GM19468 (cell line): Measurements from ENCODE around the gene FARP2.
"Not testable (repeated sequence)": the region's sequence is repeated elsewhere in the genome, so short reads cannot be mapped to it uniquely, and the experiment has no call there.

ENCODE experiments used
- ATAC-seq: cut with Tn5 transposase; IDR thresholded peaks from one replicate; pipeline ENCODE4 v1.9.1; 2021; ENCODE audit warnings: mild to moderate bottlenecking, moderate library complexity, moderate number of reproducible peaks; ENCODE audit not compliant: unreplicated experiment; ENCODE audit errors: extremely low read depth

The FARP2 gene, protein sequence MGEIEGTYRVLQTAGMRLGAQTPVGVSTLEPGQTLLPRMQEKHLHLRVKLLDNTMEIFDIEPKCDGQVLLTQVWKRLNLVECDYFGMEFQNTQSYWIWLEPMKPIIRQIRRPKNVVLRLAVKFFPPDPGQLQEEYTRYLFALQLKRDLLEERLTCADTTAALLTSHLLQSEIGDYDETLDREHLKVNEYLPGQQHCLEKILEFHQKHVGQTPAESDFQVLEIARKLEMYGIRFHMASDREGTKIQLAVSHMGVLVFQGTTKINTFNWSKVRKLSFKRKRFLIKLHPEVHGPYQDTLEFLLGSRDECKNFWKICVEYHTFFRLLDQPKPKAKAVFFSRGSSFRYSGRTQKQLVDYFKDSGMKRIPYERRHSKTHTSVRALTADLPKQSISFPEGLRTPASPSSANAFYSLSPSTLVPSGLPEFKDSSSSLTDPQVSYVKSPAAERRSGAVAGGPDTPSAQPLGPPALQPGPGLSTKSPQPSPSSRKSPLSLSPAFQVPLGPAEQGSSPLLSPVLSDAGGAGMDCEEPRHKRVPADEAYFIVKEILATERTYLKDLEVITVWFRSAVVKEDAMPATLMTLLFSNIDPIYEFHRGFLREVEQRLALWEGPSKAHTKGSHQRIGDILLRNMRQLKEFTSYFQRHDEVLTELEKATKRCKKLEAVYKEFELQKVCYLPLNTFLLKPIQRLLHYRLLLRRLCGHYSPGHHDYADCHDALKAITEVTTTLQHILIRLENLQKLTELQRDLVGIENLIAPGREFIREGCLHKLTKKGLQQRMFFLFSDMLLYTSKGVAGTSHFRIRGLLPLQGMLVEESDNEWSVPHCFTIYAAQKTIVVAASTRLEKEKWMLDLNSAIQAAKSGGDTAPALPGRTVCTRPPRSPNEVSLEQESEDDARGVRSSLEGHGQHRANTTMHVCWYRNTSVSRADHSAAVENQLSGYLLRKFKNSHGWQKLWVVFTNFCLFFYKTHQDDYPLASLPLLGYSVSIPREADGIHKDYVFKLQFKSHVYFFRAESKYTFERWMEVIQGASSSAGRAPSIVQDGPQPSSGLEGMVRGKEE

DNA sequence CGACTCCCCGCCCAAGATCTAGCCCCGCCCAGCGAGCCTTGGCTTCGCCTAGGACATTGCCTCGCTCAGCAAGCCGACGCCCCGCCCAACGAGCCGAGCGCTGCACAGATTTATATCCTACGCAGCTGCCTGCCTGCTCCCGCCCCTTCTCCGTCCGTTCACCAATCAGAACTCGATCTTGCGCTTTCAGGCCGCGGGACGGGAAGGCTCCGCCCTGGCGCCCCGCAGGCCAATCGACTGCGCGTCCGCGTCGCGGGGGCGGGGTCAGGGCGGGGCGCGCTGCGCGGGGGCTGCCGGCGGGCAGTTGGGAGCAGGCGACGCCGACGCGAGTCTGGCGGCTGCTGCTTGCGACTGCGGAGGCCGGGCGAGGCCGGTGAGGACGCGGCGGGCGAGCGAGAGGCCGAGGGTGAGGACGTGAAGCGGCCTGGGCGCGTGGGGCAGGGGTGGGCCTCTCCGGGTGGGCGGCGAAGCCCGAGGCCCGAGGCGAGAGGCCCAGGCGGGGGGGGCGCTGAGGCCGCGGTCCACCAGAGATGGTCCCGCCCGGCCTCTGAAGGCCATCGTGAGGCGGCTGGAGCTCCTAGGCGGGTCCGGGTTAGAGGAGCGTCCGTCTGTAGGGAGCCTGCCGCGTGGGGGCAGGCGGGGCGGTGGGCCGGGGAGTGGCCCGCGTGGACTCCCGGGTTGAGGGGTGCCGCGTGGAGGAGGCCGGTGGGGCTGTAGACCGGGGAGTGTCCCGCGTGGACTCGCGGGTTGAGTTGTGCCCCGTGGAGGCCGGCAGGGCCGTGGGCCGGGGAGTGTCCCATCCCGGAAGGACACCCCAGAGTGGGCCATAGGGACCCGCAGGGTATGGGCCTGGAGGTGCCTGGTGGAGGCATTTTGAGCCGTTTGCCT lies at the start of gene FARP2:
Gene FARP2, plus strand, starts transcription at position 303 of the 888 bp plus-strand sequence. CDS start 16,823 bp downstream, outside the sequence.
- ATAC-seq = peak; percentile 68

DNA sequence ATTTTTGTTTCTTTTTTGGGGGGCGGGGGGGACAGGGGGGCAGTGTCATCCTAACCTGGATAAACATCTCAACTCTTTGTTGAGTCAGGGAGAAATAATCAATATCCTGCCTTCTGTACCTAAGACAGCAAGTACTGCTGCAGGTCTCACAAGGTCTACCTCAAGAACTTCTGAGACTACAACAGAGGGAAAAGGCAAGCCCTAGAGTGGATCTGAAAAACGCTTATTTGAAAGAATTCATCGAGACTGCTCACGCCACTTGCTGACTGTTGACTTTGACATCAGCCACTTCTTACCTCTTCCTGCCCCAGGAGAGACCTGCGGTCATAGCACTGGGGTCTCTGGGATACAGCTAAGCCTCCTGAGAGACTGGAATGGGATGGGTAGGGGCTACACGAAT lies 49.0 kb upstream of the FARP2 start:
- ATAC-seq = no peak

DNA sequence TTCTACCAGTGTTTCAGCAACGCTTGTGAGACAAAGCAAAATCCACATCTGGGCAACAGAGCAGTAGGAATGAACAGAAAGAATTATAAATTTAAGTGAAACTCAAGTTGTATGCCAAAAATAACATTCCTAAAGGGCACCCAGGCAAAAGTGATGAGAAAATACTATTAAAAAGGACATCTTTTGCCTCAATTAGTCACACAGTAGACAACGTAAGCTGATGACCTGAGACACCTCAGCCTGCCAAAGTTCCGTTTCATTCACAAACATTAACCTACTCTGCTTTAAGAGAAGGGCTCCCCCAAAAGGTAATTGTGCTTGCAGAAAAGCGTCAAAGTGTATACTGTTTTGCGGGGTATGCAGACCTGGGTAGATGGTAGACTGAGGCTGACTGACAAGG lies 47.8 kb upstream of the FARP2 start:
- no peak for ATAC-seq

DNA sequence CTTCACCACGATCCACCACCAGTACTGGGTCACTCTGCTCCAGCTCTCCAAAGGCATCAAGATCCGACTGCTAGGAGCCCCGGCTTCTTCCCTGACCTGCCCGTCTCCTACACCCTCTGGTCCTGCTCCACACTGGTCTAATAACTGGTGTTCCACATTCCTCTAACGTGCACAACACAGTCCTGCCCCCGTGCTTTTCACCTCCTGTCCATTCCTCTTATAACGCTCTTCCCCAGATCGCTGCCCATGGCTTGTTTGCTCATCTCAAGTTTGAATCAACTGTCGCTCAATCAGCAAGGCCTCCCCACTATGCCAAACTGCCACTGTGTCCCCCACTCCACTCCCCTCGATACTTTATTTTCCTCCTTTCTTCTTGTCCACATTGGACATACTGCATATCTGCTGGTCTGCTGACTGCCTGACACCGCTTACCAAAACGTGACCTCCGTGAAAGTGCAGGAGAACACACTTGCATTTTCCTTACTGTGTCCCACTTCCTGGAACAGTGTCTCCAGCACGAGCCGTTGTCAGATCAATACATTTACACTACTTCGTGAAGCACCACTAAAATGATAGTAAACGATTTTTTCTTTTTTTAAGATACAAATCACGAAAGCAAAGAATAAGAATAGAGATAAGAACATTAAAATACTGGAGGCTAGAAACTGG lies 47.1 kb upstream of the FARP2 start:
- no peak for ATAC-seq

DNA sequence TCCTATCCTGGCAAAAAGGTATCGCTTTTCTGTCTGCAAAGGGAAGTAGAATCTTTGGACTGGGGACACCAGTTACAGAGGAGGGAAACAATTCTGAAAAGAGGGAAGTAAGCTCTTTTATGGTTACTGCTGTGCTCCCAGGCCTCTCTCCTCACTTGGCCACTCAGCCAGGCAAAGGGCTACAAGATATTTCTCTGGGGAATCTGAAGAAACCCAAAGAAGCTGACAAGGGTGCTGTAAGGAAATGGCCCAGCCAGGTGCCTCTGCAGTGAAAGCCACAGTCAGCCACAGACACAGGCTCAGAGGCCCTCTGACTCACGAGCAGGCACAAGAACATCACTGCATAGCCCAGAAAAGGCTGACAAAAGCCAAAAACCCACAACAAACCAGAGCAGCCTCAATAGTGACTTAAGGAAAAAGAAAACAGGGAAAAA lies 46.4 kb upstream of the FARP2 start:
- ATAC-seq = no peak

DNA sequence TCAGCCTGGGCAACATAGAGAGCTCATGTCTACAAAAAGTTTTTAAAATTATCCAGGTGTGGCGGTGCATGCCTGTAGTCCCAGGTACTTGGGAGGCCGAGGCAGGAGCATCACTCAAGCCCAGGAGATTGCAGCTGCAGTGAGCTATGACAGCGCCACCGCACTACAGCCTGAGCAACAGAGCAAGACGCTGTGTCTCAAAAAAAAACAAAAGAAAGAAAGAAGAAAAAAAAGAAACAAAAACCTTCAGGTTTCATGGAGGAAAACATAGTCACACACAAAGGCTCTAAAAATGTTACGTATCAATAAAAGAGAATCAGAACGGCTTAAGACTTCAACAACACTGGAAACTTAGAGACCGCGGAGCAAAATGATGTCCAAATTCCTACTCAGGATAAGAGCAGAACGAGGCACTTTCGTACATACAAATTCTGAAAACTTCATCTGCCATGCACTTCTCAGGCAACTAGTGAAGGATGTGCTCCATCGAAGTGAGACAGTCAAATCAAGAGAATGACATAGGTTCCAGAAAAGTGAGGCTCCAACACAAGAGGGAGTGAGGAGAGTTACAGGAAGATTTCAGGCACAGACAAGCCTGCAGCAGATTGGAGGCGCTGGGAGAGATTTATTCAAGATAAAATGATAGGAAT lies 45.0 kb upstream of the FARP2 start:
- ATAC-seq = no peak

DNA sequence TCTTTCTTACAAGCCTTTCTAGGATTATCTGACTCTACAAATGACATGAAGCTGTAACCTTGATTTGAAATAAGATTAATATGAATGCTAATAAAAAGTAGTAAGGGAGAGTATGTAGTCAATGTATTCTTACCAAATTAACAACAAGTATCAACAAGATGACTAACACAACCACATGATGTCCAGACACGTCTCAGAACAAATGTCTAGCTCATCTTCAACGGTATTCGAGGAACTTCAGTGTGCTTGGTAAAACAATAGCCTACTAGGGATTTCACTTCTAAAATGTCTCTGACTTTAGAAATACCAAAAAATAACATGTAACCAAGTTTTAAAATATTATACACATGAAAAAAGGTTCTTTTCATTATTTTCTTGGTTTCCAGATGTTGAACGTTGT lies 44.0 kb upstream of the FARP2 start:
- no peak for ATAC-seq

DNA sequence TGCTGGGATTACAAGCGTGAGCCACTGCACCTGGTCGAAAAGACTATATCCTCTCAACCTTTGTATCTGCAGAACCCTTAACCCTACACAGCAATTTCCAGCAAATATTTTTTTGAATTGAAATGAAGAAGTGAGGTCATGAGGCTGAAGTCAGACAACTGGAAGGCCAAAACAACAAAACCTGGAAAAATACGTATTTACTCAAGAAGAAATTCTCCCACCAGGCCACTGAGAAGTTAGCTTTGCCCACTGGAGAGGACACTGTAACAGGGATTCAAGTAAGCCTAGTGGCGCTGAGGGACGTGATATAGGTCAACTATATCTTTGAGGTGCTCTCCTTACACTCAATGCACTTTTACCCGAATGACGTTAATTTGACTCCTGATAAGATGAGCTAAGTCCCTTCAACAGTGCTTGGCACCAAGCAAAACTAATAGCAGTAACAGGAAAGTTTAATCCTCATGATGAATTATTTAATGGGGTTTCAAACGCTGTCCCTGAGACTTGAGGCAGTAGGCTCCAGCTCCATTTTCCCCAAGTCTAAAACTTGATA lies 42.5 kb upstream of the FARP2 start:
- no peak for ATAC-seq

DNA sequence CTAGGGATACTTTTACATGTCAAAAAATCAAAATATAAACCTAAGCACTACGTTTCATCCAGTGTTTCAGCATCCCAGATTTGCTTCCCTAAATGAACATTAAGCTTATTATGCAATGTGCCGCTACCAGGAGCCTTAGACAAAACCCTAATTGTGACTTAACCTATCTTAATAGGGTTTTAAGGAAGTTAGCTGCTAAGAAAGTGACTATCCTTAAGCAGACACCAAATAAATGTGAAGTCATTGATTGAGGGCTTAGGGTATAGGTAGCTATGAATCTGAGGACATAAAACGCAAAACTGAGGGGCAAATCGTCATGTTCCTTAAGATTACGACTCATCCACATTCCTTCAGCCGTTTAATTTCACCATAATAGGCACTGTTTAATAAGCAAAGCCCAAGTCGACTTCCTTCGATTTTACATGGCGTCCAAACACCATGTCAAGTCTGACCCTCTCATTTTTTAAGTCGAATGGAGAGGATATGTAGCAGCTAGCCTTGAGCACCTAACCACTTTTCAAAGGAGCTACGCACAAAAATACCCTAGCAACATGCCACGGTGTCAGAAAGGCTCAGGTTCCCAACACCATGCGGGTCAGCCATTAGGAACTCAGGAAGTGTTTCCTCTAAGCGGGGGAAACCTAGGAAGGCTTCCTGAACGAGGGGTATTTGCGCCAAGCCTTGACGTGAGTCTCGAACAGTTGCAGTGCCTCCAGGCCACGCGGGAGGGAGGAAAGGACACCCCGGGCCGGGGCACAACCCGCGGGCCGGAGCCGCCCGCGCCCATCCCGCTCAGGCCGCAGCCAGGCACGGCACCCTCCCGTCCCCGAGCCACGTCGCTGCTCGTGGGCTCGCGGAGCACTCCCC lies 41.6 kb upstream of the FARP2 start:
- ATAC-seq = no peak

DNA sequence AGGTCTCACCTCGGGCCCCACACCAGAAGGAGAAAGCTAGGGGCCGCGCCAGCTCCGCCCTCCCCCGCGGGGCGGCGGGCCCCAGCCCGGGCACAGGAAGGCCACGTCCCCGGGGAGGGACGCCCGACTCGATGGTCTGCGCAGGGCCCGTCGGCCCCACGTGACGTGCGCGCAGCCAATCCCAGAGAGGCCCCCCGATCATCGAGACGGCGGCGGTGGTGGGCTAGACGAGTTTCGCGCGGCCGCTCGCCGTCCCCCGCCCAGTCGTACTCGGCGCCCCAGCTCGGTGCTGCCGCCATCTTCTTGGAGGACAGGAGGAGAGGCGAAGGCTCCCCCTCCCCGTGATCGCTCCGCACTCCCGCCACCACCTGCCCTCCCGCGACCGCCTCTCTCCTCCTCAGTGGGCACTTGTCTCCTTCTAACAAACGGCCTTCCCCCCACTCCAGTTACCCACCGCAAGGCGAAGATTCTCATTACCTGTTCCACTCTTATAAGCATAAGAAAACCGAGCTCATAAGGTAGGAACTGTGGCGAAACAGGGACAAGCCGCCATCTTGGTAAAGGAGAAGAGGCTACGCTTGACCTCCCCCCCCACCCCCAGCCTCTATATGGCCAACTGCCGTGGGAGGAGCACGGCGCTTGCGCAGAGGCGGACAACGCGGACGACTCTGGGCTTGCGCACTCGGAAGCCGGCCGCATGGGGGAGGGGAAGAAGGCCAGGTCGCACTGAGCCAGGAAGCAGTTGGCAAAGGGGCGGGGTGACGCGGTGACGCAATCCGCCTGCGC lies 40.8 kb upstream of the FARP2 start, which contains the start of gene HDLBP:
Gene HDLBP, minus strand, starts transcription at position 580 of the 786 bp plus-strand sequence. CDS start 48,803 bp downstream, outside the sequence.
- ATAC-seq = peak; percentile 80

DNA sequence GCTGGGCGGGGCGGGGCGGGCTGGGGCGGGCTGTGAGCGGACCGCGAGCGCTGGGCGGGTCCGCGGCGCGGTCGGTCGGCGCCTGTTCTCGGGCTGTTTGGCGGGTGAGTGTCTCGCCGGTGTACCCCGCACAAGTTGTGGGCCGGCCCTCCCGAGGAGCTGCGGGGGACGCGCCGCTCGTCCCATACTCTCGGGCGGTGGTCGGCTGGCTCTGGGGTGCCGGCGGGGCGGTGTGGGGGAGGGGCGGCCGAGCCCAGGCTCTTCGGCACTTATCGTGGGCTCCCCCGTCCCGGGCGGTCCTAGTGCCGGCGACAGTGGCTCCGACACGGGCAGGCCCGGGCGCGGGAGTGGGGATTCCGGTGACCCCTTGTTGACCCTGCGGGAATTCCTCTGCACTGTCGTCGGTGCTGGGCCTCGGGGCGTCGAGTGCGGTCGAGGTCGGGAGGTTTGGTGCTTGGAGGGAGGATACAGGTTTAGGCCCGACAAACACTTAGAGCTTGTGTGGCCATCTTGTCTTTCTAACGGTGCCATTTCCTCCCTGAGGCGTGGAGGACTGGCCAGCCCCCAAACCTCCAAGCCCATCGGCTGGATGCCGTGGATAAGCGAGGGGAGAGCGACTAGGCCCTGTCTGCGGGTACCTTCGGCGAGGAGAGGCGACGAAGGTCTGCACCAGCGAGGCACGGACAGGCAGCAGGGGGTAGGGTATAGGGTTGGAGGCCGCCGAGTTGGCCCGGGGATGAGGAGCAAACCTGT lies 40.0 kb upstream of the FARP2 start, which contains the start of gene SEPTIN2:
Gene SEPTIN2, plus strand, starts transcription at position 47 of the 753 bp plus-strand sequence. CDS start 8,308 bp downstream, outside the sequence.
- ATAC-seq = no peak

DNA sequence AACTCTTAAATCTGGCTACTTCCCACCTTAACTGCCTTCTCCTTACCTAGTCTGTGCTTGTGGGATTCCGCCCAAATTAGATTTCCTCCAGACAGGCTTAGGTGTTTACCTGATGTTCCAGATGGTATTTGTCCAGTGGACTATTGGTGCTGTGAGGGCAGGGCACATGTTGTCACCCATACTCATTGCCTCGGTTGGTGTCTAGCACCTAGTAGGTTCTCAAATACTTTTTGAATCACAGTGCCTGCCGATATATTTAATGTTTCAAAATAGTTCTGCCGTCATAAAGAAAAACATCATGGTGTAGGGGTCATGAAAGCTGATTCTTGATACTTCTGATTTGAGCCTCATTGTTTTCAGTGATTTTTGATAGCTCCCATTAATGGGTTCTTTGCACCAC lies 39.3 kb upstream of the FARP2 start:
- ATAC-seq = no peak

DNA sequence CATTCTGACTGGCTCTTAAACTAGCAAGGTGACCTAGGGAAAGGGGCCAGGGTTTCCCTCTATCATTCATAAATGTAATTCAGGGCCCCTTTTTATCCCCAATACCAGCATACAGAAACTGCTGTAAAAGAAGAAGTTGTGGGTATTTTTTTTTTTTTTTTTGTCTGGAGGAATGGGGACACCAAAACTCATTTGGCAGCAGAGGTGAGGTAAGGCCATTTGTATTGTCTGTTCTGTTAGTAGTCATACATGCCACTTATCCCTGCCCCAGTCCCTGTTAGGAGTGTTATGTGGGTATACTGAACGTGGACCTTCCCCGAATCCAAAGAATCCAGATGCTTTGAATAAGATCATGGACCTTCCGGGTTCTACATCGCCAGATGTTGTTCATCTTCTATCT lies 38.7 kb upstream of the FARP2 start:
- ATAC-seq = no peak

DNA sequence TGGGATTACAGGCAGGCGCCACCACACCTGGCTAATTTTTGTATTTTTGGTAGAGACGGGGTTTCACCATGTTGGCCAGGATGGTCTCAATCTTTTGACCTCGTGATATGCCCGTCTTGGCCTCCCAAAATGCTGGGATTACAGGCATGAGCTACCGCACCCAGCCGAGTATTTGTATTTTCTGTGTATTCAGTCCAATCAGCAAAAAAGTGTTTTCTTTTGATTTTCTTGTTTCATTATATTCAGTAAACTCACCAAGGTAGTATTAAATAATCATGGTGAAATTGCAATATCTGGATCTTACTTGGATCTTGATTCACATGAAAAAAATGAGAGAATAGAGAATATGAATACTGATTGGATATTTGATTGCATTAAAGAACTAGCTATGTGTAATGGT lies 37.3 kb upstream of the FARP2 start:
- ATAC-seq = not testable (repeated sequence)

DNA sequence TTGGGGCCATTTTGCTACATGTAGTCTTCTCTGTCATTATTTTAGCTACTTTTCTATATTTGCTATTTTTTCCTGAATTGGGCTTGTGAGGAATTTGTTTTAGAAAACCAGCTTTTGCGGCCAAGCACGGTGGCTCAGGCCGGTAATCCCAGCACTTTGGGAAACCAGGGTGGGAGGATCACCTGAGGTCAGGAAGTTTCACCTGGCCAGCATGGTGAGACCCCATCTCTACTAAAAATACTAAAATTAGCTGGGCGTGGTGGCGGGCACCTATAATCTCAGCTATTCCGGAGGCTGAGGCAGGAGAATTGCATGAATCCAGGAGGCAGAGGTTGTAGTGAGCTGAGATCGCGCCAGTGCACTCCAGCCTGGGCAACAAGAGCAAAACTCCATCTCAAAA lies 35.7 kb upstream of the FARP2 start:
- ATAC-seq = no peak

DNA sequence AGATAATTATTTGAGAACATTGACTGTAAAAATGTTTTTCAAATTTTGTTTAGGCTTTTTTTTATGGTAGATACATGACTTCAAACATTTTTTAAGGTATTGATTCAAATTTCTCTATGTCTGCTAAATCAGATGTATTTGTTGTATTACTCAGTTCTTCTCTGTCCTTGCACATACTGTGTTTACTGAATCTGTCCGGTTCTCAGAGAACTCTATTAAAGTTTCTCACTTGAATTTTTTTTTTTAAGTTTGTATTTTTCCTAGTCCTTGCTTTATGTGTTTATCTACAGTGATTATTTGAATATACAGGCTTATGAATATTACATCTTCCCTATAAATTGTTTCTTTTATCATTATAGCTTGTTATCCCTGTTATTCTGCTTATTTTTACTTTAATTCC lies 35.1 kb upstream of the FARP2 start:
- ATAC-seq = no peak
